Pons (tissue), 1 donor: Measurements from ENCODE around the gene TBXAS1.

Experiments
- DNase-seq: peaks from one replicate; pipeline ENCODE4 v3.0.0-alpha.2; 2016; ENCODE audit warnings: low spot score

TBXAS1 gene

DNA sequence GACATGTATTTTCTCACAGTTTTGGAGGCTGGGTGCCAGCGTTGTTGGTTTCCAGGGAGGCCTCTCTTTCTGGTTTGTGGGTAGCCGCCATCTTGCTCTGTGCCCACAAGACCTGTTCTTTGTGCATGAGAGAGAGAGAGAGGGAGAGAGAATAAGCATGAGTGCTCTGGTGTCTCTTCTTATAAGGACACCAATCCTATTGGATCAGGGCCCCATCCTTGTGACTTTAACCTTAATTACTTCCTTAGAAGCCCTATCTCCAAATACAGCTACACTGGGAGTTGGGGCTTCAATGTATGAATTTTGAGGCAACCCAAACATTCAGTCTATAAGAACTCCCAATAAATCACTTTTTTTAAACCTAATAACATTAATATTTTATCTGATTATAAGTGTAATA lies 119.1 kb downstream of the TBXAS1 start:
- DNase-seq, result no peak

DNA sequence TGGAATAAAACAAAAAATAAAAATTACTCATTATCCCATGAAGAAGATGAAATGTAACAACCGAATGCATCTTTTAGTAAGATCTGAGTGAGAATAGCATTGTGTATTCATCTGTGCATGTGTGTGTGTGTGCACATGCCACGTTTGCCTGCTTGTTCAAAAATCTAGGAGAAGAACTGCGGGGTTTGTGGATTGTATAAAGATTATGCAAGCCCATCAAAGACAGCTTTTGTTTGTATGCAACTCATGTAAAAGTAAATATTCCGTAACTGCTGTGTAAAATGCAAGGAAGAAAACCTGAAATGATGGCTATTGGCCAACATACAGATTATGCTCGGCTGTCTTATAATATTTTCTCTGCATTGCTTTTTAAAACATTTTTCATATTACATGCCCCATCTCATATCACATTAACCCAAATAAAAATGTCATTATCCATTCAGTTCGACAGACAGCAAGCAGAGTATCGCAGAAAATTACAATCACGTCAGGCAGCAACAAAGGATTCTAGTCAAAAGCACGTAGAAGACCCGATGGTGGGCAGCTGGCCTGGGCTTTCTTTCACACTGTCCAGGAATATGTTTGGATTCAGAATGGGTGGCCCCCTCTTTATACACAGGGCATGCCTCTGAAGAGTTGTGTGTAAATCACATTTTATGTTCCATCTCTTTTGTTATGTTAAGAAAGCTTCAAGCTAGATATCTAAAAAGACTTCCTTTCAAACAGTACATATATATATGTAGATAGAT lies 119.7 kb downstream of the TBXAS1 start:
- no peak for DNase-seq

GRCh38 chr7:139949629-139950028 lies 120.6 kb downstream of the TBXAS1 start:
- DNase-seq, result no peak

DNA sequence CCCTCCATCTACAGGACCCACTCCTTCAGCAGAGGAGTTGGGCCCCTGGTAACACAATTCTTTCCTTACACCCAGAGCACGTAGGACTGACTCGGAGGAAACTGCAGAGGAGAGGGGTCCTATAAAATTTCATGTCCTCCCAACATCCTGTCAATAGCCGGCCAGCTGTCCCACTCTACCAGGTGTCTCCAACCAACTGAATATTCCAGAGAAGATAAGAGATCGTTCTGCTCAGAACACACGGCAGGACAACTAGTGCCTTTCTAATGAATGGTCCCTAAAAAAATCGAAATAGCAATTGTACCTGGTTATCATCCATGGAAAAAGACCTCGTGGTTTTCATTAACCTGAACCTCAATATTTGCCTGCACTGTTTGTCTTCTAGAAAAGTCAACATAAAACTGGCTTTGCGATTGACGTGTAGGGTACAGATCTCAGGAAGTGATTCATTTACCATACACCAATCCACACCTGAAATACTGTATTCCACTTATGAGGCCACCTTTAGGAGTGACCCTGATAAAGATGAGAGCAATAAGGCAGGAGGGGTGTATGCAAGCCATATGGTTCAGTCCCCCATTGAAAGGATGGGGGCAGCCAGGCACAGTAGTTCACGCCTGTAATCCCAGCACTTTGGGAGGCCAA lies 121.9 kb downstream of the TBXAS1 start:
- DNase-seq, result no peak

DNA sequence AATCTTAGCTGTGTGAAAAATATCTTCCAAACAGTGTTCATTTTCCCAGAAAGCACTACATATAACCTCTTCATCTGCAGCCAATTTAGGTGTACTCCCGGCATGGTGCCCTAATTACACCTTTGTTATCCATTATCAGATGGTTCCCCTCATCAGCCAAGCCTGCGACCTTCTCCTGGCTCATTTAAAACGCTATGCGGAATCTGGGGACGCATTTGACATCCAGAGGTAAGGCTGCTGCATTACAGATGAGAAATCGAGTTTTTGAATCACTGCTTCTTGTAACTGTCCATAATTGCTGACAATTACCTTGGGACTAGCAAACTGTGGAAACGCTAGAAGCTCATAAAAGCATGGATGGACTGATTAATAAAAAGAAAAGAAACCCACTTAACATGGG lies 124.2 kb downstream of the TBXAS1 start:
- DNase-seq, result no peak

DNA sequence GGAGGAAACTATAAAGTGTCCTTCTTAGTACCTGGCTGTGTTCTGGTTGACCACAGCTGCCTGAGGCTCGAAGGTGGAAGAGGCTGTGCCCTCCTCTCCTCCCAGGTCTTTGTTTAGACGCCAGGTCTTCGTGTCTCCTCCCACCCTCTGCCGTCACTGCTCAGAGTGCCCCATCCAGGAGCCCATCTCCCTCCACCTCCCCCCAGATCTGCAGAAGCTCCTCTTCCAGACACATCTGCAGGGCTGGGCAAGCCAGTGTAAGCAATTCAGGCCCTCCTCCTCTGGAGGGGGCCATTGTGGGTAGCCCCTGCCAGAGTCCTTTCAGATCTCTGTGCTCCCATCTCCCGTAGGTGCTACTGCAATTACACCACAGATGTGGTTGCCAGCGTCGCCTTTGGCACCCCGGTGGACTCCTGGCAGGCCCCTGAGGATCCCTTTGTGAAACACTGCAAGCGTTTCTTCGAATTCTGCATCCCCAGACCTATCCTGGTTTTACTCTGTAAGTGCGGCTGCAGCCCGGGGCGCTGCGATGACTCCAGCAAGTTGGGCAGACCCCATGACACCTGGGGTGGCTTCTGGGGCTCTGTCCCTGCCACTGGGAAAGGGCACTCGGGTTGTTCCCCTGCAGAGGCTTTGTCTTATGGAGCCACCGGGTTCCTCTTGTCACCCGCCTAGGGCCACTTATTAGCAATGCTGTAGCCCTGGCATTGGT lies 126.2 kb downstream of the TBXAS1 start:
- DNase-seq, result no peak

GRCh38 chr7:139958599-139959284 lies 129.7 kb downstream of the TBXAS1 start:
- no peak for DNase-seq

DNA sequence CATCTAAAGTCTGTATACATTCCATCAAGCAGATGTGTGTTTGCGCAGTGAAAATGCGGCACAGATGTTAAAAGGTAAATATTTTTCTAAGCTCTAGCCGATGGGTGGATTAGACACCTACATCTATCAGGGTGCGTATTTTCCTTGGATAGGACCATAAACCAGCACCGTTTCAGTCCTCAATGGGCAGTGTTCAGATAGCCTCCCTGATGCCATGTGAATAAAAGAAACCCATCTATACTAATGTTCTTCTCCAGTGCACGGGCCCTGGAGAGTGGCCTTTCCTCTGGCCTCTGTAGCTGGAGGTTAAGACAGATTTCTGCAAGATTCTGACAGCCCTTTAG lies 130.2 kb downstream of the TBXAS1 start:
- no peak for DNase-seq

DNA sequence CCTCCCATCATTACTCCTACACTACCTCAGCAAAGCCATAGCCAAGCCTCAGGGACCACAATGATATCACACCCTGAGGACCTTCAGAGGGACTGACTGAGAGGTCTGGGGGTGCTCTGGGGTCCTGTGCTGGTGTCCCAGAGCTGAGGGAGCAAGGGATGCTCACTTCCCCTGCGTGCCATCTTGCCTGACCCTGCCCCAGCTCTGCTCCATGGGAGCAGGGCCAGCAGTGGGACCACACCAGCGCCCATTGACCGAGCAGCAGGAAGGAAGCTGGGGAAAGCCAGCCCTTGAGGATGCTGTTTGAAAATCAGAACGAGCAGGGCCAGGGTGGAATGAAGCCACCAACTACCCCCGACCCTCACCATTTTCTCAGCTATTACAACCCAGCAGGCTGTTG lies 130.7 kb downstream of the TBXAS1 start:
- DNase-seq, result no peak

DNA sequence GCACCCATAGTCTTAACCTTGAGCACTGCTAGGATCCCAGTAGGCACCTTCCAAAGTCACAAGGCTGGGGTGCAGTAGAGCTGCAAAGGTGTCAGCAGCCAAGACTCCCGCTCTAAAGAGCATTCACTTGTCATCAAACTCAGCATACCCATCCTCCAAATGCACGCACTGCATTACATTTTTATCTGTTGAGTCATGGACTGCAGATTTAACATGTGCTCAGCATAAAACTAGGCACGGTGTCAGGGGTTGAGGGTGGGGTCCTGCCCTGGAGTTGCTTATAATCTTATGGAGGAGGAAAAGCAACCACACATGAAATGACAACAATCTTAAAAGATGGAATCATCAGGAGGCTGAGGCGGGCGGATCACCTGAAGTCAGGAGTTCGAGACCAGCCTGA lies 131.1 kb downstream of the TBXAS1 start:
- no peak for DNase-seq

GRCh38 chr7:139965942-139966628 lies 137.0 kb downstream of the TBXAS1 start:
- DNase-seq, result no peak

GRCh38 chr7:139966949-139967348 lies 137.9 kb downstream of the TBXAS1 start:
- DNase-seq, result no peak

DNA sequence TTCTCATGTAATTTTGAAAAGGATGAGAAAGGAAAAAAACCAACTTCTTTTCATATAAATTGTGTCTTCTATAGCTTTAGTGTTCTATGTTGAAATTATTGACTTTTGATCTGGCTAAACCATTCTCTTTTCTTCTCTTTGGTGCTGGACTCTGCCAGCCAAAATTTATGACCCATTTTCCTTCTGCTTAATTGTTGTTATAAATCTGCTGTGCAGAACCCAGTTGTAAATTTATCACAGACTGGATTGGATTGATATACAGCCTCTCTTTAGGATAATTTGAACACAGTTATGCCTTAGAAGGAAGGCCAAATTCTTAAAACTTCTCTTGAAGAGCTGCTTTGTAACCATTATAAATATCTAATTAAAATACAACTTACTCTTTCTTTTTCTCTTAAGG lies 139.9 kb downstream of the TBXAS1 start:
- no peak for DNase-seq

DNA sequence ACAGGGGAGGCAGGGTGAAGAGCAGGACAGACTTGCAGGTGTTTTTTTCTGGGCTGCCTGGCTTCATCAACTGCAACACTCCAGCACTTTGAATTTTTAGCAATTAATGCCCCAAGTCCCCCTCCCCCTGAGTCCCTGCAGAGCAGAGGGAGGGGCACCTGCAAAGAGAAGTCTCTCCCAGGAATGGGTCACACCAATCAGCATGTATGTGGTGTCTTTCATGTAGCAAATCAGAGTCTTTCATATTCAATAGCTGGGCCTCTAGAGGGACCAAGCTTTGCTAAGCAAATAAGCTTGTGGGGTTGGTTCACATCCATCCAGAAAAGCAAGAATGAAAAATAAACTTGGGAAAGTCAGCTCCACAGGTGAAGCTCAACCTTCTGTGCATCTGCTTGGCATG lies 143.0 kb downstream of the TBXAS1 start:
- no peak for DNase-seq

- DNase-seq, result no peak
These were observed 144.3 kb downstream of the TBXAS1 start for GRCh38 chr7:139973101-139974050.

- DNase-seq, result no peak
These were observed 145.2 kb downstream of the TBXAS1 start for GRCh38 chr7:139974179-139974811.

- no peak for DNase-seq
These were observed 147.2 kb downstream of the TBXAS1 start for GRCh38 chr7:139976055-139976837.

DNA sequence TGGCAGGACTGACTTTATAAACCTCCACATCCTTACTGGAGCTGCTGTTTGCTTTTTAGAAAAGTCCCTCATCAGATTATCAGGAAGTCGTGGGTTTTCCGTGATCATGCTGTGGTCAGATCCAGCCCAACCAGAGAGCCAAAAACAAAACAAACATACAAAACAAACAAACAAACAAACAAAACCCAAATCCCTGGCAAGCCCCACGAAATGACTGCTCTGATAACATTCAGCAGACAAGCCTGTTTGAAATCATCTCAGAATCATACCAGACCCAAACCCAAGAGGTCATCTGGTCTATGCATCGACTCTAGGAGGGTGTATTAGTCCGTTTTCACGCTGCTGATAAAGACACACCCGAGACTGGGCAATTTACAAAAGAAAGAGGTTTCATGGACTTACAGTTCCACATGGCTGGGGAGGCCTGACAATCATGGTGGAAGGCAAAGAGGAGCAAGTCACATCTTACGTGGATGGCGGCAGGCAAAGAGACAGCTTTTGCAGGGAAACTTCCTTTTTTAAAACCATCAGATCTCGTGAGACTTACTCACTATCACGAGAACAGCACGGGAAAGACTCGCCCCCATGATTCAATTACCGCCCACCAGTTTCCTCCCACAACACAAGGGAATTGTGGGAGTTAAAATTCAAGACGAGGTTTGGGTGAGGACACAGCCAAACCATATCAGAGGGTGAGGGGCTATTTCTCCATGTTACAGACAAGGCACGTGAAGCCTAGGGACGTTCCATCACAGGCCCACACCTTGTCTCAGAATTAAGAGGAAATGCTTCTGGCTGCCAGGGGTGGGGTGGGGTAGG lies 148.0 kb downstream of the TBXAS1 start:
- DNase-seq, result no peak

- no peak for DNase-seq
These were observed 152.4 kb downstream of the TBXAS1 start for GRCh38 chr7:139981511-139981895.
